Right atrium auricular region (tissue), 2 donors: ENCODE data around the gene GLMP. TPM values are rescaled to one million over a fixed set of nuclear protein-coding genes. Genes with fewer than 3 reads are reported as not detected.

Experiments
- DNase-seq: peaks from one replicate; pipeline ENCODE4 v3.0.0-alpha.2; 2019; ENCODE audit warnings: low spot score
- H3K27ac ChIP-seq, 2 donors: fragments of 200-600 bp; sonication (generic); 1 replicate in 1 of 2; 2 replicates in 1 of 2; pipeline ENCODE4 v1.5.1; 2016 to 2019
- H3K27me3 ChIP-seq, 2 donors: fragments of 200-600 bp; sonication (generic); one replicate each; pipeline versions ENCODE4 v1.5.1 to v1.6.0; 2017 to 2019
- H3K36me3 ChIP-seq: fragments of 200-600 bp; sonication (generic); one replicate; pipeline ENCODE4 v1.5.1; 2016
- H3K4me1 ChIP-seq, 2 donors: fragments of 200-600 bp; sonication (generic); one replicate each; pipeline versions ENCODE4 v1.5.1 to v1.6.0; 2017 to 2019
- H3K4me3 ChIP-seq, 2 donors: fragments of 200-600 bp; sonication (generic); 1 replicate in 1 of 2; 2 replicates in 1 of 2; pipeline ENCODE4 v1.5.1; 2017 to 2019; ENCODE audit warnings: mild to moderate bottlenecking in 1 of 2, moderate library complexity in 1 of 2
- H3K9me3 ChIP-seq, 2 donors: fragments of 200-600 bp; sonication (generic); one replicate each; pipeline ENCODE4 v1.5.1; 2019
- total RNA-seq, 2 donors: library from RNA; depleted of rRNA; stranded (reverse); fragments of >200 nt; gene quantifications; one replicate each; pipeline ENCODE4 v1.1.0, GENCODE V29; 2016
- TF ChIP-seq, protein P1 (sequence below), 2 donors: fragments of 200-600 bp; sonication (generic); IDR thresholded peaks; one replicate each; pipeline ENCODE4 v1.5.1; 2019; ENCODE audit warnings: antibody characterized with exemption in 2 of 2

The GLMP gene
- total RNA-seq, 2 donors from 2014 or later = 26.3 to 27.4 TPM

DNA sequence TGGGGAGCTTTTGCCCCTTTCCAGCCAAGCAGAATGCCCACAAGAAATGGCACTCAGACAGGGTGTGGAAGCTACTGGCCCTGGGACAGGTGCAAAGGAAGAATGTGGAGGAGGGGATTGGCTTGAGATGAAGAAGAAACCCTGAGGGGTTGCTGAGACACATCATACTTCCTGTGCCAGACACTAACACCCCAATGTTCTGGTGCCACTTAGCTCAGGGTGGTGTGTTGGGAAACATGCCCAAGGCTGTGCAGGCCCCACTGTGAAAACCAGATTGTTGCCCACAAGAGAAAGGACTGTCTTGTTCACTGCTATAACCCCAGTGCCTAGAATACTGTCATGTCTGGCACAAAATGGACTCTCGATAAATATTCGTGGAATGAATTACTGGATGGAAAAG, 37.8 kb downstream of the GLMP start:
- TF ChIP-seq, protein P1, sequence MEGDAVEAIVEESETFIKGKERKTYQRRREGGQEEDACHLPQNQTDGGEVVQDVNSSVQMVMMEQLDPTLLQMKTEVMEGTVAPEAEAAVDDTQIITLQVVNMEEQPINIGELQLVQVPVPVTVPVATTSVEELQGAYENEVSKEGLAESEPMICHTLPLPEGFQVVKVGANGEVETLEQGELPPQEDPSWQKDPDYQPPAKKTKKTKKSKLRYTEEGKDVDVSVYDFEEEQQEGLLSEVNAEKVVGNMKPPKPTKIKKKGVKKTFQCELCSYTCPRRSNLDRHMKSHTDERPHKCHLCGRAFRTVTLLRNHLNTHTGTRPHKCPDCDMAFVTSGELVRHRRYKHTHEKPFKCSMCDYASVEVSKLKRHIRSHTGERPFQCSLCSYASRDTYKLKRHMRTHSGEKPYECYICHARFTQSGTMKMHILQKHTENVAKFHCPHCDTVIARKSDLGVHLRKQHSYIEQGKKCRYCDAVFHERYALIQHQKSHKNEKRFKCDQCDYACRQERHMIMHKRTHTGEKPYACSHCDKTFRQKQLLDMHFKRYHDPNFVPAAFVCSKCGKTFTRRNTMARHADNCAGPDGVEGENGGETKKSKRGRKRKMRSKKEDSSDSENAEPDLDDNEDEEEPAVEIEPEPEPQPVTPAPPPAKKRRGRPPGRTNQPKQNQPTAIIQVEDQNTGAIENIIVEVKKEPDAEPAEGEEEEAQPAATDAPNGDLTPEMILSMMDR (IDR thresholded peaks at IDR 0.05) = no peak
- Histone ChIP-seq H3K27ac (no peak overlapping the region), H3K4me3 (no peak overlapping the region), H3K27me3 (no peaks in the 10 kb centered on the region), H3K4me1 (no peaks in the 10 kb centered on the region), H3K36me3 (peaks cover 87% of the 10 kb centered on the region), H3K9me3 (no peaks in the 10 kb centered on the region)
- DNase-seq = no peak

DNA sequence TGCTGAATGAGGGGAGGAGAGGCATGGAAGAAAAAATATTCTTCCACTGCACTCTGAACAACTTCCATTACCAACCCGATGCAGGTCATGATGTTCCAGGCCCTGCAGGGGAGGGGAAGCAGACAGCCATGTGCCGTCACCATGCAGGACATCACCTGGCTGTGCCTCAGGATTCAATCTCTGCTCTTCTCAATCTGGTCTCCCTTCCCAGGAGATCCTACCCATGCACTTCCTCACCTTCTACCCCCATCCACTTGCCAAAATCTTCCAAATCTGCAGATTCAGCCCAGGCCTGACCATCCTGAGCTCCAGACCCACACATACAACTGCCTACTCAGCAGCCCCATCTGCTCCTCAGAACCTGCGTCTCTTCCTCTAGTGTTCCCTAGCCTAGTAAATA, 41.8 kb downstream of the GLMP start:
- TF ChIP-seq, protein P1 (IDR thresholded peaks at IDR 0.05) = no peak
- Histone ChIP-seq H3K36me3 (peaks cover 86% of the 10 kb centered on the region), H3K4me1 (peaks cover 0 to 18% of the 10 kb centered on the region in 2 donors), H3K27me3 (no peaks in the 10 kb centered on the region), H3K4me3 (no peak overlapping the region), H3K27ac (no peak overlapping the region), H3K9me3 (no peaks in the 10 kb centered on the region)
- no peak for DNase-seq

DNA sequence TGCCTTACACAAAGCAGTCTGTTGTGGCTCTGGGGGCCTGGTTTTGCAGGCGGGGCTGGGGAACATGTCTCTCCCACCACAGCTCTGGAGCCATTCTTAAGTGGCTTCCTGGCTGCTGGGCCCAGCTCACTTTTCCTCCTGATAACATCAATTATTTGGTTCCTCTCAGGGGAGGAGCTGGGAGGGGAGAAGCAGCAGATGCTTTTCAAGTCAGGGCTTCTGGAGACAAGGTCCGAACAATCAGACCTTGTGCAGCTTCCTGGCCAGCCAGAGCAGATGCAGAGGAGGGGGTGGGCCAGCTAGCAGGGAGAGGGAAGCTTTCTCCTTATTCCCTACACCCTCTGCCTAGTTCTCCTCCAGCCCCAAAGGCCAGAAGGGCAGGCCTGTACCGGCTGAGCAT, 44.0 kb downstream of the GLMP start:
- H3K9me3 ChIP-seq = no peaks in the 10 kb centered on the region
- peaks cover 65% of the 10 kb centered on the region for H3K36me3 ChIP-seq
- TF ChIP-seq, protein P1 (IDR thresholded peaks at IDR 0.05) = no peak
- no peak overlapping the region for H3K27ac ChIP-seq
- H3K4me3 ChIP-seq = no peak overlapping the region
- no peaks in the 10 kb centered on the region for H3K27me3 ChIP-seq
- peaks cover 0 to 35% of the 10 kb centered on the region in 2 donors for H3K4me1 ChIP-seq
- DNase-seq = no peak

DNA sequence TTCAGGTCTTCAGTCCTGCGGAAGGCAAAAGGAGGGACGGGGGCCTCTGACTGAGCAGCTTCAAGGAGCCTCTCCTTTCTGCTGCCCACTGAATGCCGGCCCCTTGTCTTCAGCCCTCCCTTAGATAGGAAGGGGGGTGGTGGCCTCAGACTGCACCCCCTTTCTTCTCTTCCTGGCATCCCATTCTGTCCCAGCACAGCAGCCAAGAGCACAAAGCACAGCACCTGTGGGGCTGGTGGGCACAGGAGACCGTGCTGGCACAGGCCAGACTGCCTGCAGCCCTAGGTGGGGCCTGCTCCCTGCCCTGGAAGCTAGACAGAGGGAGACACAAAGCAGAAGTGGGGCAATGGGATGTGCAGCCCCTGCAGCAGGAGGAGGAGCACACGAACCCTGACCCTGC, 45.9 kb downstream of the GLMP start:
- Histone ChIP-seq H3K27me3 (no peaks in the 10 kb centered on the region), H3K27ac (no peak overlapping the region), H3K36me3 (peaks cover 53% of the 10 kb centered on the region), H3K4me1 (peaks cover 0 to 49% of the 10 kb centered on the region in 2 donors), H3K4me3 (no peak overlapping the region), H3K9me3 (no peaks in the 10 kb centered on the region)
- DNase-seq = no peak
- TF ChIP-seq, protein P1 (IDR thresholded peaks at IDR 0.05) = no peak

DNA sequence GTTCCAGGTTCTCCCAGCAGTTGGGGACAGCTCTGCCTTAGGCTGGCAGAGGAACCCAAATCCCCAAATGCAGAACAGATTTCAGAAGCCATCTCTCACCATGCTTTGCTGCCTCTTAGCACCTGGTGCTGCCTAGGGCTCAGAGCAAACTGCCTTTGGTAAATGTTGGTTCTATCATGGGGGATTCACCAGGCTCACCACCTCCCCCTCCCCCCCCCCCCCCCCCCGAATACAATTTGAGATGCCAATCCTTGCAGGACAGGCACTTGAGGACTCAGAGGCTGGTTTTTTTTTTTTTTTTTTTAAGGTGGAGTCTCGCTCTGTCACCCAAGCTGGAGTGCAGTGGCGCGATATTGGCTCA, 47.2 kb downstream of the GLMP start:
- TF ChIP-seq, protein P1 (IDR thresholded peaks at IDR 0.05) = no peak
- Histone ChIP-seq H3K9me3 (no peaks in the 10 kb centered on the region), H3K36me3 (peaks cover 42% of the 10 kb centered on the region), H3K4me1 (peaks cover 0 to 49% of the 10 kb centered on the region in 2 donors), H3K4me3 (no peak overlapping the region), H3K27ac (no peak overlapping the region), H3K27me3 (no peaks in the 10 kb centered on the region)
- DNase-seq = no peak
